GM18858 (cell line): ENCODE measurements around the gene PEX26.
"Not testable (repeated sequence)": the region's sequence is repeated elsewhere in the genome, so short reads cannot be mapped to it uniquely, and the experiment has no call there.

ENCODE experiments used
- ATAC-seq: cut with Tn5 transposase; IDR thresholded peaks from one replicate; pipeline ENCODE4 v1.9.1; 2021; ENCODE audit not compliant: unreplicated experiment

The PEX26 gene

DNA sequence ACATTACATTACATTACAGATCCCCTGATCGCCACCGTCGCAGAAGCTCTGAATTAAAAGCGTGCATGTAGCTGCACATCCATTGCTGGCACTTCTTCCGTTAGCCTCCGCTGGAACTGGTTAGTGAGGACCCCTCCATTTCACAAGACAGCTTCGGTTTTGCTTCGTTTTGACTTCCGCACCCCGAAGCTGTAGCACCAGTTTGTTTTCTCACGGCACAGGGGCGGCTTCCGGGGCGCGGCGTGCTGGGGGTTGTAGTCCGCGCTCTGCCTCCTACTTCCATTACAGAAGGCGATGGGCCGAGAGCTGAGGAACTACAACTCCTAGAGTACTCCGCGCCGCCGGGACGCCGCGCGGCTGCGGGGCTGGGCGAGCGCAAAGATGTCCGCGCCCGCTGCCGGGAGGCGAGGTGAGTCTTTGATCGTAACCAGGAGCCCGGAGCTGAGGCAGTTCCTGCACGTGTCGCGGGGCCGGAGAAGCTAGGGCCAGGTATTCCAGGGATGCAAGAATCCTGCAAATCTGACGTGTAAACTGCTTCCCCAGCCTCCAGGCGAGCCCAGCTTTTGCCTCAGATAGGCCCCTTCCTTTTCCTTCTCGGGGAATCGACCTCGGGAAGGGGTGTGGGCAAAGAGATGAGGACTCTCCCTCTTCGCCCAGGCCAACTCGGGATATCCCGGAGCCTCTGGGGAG is at the start of gene PEX26:
Gene PEX26 (plus strand): TSS at position 352 of the 690 bp plus-strand sequence. CDS start 387 bp downstream, outside the sequence.
- ATAC-seq: peak; percentile 81

DNA sequence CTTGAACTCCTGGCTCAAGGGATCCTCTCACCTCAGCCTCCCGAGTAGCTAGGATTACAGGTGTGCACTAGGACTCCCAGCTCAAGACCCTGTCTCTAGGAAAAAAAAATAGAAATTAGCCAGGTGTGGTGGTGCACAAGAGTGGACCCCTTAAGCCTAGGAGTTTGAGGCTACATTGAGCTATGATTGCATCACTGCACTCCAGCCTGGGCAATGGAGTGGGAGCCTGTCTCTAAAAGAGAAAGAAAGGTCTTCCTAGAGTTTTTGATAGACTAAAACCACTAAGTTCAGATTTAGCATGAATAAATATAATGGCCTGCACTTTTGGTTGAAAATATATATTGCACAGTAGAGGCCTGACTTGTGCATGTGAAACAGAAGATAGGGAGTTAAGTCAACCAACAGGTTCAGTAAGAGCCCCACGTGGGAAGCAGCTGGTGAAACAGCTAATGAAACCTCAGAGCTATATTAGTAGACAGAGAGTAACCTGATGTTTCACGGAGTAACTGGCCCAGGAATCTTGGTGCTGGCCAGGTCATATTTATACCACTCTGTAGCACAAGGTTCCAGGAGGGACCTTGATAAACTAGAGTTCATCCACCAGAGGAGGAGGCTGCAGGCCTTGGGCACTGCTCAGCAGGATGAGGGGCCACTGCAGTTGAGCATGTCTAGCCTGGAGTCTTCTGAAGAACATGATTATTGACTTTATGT is 48.8 kb upstream of the PEX26 start:
- ATAC-seq: peak; percentile 57

DNA sequence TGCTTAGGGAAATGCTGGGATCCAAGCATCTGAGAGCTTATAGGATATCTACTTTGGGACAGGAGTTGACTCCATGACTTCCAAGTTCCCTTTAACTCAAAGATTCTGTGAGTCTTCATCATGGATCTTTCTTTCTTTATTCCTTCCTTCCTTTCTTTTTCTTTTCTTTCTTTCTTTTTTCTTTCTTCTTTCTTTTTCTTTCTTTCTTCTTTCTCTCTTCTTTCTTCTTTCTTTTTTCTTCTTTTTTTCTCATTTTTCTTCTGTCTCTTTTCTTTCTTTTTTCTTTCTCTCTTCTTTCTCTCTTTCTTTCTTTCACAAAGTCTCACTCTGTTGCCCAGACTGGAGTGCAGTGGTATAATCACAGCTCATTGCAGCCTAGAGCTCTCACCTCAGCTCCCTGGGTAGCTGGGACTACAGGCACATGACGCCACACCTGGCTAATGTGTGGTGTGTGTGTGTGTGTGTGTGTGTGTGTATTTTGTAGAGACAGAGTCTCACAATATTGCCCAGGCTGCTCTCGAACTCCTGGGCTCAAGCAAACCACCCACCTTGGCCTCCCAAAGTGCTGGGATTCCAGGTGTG is 48.0 kb upstream of the PEX26 start:
- ATAC-seq: no peak

DNA sequence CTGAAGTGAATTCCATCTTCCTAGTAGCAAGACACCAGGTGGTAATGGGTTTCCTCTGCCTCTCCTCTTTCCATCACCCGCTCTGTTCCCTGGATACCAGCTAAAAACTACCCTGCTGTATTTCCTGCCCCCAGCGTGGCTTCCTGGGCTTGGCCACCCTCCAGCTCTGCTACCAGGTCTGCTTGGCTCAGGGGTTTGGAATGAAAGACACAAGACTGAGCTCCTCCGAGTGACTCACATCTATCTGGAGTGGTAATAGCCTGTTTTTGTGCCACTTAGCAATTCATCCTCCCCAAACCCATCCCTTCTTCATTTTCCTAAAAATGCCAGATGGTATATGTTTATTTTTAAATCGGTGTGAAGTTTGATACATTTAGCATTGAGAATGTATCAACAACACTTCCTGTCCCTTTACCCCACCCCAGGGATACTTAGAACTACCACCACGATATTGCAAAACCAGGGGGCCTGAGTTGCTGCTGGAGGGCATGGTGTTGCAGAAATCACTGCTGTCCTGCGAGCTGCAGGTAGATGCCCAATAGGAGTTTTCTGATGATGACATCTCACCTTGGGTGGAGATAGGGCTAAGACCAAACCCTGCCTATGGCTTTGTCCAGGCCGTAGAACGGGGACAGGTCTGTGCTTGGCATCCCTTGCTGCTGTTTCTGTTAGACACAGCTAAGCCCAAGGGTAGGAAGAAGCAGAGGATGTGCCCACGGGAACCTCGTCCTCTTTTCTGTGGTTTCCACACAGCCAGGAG is 45.9 kb upstream of the PEX26 start:
- no peak for ATAC-seq

DNA sequence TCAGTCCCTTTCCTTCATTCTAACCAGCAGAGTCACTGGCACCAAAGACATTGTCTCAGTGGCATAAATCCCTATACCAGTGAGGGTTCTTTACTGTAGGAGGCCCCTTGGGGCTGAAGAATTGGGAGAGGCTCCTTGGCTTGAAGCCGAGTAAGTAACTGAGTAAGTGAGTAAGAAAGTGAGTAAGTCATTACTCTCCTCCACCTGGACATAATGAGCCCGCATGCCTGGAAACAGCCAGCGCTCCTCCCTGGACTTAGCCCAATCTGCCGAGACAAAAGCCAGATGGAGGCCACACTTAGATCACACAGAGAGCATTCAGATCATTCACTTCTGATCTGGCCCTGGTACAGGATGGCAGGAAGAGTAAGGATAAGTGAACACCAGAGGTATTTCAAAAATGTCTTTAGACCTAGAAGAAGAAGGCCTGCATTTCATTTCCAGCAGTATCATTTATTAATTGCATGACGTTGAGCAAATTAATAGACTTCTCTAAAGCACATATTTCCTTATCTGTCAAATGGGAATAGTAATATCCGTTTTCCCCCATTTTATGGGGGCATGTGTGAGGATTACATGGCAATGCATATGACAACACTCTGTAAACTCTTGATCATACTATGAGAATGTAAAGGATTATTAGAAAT is 45.2 kb upstream of the PEX26 start:
- ATAC-seq: no peak

DNA sequence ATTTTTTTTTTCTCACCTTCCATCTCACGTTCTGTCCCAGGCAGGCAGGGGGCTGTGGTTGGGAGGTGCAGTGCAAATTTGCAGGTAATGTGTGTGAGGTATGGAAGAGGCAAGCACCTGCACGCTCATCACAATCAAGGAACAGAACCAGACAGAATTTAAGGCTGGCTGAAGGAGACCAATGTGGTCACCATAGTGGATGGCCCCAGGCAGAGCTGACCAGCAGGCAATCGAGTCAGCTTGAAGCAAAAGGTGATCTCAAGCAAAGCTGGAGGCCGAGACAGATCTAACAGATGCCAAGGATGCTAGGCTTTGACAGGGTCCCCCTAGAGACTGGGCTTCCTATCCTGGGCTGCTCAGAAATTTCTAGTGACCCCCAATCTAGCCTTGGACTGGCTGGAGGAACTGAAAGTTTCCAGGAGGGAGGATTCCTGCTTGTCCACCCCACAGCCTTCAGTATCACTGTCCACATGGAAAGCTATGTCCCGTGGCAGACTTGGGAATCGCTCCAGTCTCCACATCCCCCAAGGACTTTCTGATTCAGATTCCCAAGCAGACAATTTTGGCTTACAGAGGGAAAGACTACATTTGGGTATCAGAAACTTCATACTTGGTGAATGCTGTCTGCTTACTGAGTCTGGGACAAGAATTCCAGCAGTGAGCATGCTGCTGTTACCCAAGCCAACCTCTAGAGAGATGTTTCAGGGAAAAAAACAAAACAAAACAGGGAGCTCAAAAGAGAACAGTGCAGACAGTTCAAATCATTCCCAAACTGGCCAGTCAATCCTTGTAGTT is 44.4 kb upstream of the PEX26 start:
- ATAC-seq: no peak

DNA sequence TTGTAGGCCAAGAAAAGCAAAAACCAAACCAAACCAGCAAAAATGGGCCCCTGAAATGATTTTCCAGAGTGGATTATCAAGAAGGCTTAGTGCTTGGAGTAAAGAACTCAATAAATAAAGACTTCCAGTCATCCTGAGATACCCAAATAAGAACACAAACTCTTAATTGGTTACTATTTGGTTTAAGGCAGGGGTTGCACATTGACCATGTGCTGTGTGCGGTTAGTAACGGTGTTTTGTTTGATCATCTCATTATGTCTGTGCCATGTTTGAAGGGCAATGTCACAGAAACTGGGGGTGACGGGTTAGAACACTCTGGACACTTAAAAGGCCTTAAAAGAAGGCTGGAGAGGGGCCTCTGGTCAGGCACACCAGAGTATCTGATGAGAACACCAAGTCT is 43.7 kb upstream of the PEX26 start:
- ATAC-seq: no peak

DNA sequence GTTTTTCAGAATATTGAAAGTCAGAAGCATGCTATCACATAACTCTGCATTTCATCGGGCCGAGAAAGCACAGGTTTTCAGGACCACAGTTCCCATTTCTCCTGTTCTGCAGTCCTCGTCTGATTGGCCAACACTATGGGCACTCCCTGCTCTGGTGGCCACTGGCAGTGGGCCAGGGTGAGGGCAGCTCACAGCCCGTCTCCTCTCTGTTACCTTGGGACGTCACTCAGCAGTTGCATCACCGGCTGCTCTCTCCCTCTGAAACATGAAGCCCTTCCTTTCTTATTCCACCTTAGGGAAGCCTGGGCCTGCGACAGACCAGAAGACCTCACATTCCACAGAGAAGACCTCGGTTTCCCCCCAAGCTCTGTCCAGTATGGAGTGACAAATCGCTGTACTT is 42.0 kb upstream of the PEX26 start:
- ATAC-seq: no peak

DNA sequence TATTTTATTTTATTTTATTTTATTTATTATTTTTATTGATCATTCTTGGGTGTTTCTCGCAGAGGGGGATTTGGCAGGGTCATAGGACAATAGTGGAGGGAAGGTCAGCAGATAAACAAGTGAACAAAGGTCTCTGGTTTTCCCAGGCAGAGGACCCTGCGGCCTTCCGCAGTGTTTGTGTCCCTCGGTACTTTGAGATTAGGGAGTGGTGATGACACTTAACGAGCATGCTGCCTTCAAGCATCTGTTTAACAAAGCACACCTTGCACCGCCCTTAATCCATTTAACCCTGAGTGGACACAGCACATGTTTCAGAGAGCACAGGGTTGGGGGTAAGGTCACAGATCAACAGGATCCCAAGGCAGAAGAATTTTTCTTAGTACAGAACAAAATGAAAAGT is 36.9 kb upstream of the PEX26 start:
- ATAC-seq: not testable (repeated sequence)

DNA sequence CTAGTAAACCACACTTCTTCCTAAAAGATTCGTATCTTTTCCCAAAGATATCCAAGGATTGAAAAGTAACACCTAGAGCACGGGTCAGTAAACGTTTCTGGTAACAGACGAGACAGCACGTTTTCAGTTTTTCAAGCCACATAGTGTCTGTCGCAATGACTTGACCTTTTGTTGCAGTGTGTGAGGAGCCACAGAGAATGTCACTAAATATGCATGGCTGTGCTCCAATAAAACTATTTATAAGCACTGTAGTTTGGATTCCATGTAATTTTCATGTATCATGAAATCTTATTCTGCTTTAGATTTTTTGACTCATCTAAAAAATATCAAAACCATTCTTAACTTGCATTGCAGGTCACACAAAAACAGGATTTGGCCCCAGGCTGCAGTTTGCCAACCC is 35.1 kb upstream of the PEX26 start:
- no peak for ATAC-seq

DNA sequence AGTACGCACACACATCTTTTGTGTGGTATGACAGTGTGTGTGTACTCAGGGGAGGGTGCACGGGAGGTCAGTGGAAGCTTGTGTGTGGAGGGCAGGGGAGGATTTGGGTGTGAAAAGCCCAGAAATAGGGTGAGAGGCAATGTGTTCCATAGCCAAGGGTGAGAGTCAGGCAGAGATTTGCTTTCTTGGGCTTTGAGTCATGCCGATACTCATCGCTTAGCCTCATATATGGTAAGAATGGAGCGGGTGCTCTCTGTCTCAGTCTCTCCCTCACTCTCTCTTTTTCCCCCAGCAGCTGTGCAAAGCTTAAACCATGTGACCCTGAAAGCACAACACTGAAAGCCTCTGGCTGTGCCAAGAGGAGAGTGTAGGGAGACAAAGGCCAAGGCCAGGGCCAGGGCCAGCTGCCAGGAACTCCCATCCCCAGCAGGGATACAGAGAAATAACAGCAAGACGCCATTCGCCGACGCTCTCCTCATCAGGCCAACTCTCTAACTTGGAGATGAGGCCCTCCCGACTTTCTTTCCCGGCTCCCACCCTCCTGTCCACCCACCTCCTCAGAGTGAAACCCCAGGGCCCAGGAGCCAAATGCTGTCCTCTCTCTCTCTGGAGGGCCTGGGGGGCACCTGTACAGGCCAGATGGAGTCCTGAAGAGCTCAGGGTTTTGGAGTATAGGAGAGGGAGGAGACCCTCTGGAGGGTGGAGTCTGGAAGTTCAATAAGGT is 33.1 kb upstream of the PEX26 start:
- ATAC-seq: no peak

DNA sequence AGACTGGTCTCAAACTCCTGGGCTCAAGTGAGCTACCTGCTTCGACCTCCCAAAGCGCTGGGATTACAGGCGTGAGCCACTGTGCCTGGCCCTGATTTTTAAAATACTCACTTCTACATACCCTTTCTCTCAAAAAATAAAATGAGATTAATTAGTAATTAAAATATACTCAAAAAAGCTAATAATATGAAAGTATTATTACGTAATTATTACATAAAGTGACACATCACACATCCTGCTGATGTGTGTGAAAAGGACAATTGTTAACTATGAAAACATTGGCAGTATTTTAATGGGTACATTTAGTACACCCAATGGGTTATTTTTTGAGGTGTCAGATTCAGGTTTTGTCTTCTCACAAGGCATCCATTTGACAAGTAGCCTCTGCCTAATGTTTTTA is 32.0 kb upstream of the PEX26 start:
- no peak for ATAC-seq

DNA sequence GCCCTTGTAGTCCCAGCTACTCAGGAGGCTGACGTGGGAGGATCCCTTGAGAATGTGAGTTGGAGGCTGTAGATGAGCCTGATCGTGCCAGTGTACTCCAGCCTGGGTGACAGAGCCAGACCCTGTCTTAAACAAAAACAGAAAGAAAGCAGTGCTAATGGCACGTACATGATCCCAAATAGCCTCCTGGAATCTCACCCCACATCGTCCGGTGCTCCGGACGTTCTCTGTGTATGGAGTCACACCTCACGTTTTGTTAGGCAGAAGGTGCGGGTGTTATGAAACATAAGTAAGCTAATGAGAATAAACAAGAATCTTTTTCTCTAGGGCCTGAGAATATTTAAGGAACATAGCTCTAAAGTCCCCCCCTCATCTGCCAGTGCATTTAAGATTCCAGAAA is 29.7 kb upstream of the PEX26 start:
- no peak for ATAC-seq

DNA sequence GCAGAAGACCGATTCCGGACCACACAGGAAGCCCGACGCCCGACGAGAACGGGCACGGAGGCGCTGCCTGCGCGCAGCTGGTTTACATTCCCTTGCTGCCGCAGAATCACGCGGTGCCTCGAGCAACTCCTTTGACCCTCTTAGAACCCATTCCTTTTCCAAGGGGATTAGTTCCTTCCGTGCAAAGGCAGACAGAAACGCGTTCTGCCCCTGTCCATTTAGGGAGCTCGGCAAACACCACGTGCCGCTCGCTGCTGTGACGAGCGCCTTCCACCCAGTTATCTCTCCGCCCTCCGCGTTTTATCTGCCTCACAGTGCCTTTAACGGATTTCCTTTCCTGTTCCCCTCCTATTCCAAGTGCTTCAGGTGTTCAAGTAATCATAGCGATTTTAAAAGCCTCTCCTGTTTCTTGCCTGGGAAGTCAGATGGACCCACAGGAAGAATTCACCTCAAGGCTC is 29.3 kb upstream of the PEX26 start:
- ATAC-seq: no peak

DNA sequence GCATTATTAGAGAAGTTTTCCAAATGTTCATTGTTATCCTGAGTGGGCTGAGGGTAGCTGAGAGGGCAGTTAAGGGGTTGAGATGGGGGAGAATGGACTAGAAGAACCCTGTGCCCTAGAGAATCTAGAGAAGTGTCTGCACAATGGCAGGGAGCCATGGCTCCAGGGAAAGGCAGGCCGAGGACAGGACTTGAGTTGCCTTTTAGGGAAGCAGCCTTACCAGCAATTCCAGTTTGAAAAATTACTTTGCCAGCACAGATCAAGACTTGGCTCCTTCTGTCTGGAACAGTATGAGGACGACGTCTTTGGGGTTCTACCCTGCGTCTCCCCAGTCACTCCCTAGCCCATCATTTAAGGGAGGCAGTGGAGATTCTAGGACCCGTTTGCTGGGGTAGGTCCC is 27.7 kb upstream of the PEX26 start:
- ATAC-seq: no peak

DNA sequence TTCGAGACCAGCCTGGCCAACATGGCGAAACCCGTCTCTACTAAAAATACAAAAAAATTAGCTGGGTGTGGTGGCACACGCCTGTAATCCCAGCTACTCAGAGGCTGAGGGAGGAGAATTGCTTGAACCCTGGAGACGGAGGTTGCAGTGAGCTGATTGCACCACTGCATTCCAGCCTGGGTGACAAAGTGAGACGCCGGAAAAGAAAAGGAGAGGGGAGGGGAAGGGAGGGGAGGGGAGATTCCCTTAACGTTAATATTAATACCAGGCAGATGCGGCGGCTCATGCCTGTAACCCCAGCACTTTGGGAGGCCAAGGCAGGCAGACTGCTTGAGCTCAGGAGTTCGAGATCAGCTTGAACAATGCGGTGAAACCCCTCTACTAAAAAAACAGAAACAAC is 26.7 kb upstream of the PEX26 start:
- ATAC-seq: not testable (repeated sequence)

DNA sequence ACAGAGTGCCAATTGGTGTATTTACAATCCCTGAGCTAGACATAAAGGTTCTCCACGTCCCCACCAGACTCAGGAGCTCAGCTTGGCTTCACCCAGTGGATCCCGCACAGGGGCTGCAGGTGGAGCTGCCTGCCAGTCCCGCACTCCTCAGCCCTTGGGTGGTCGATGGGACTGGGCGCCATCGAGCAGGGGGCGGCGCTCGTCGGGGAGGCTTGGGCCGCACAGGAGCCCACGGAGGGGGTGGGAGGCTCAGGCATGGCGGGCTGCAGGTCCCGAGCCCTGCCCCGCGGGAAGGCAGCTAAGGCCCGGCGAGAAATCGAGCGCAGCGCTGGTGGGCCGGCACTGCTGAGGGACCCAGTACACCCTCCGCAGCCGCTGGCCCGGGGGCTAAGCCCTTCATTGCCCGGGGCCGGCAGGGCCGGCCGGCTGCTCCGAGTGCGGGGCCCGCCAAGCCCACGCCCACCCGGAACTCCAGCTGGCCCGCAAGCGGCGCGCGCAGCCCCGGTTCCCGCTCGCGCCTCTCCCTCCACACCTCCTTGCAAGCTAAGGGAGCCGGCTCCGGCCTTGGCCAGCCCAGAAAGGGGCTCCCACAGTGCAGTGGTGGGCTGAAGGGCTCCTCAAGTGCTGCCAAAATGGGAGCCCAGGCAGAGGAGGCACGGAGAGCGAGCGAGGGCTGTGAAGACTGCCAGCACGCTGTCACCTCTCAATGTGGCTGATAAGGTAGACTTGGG is 24.4 kb upstream of the PEX26 start:
- not testable (repeated sequence) for ATAC-seq

DNA sequence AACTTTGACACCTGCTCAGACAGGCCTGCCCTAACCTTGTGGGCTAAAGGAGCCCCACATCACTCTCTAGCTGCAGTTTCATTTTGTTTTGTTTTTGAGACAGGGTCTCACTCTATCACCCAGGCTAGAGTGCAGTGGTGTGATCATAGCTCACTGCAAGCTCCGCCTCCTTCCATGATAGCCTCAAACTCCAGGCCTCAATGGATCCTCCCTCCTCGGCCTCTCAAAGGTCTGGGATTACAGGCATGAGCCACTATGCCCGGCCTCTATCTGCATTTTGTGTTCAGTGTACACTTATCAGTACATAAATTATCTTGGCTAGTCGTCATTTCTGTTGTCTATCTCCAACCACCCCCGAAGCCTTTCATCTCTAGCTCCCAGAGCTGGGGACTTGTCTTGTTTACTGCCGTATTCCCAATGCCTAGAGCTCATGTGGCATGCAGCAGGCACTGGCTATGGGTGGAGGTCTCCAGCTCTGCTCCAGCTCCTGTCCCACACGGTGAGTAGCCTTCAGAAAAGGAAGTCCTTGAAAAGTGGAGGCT is 22.1 kb upstream of the PEX26 start:
- no peak for ATAC-seq
